Lung (tissue), 12 donors: ENCODE results near the gene POLR2E. TPM values are rescaled to one million over a fixed set of nuclear protein-coding genes. Genes with fewer than 3 reads are reported as not detected.

Source experiments
- ATAC-seq: fragments of 200-7000 bp; cut with Tn5 transposase; one replicate; pipeline ENCODE4 v1.9.1; 2020; ENCODE audit warnings: moderate number of reproducible peaks; ENCODE audit not compliant: insufficient read depth, low FRiP score
- DNase-seq, 3 donors: peaks; one replicate each; pipeline ENCODE4 v3.0.0-alpha.2; 2013 to 2017
- H3K27ac ChIP-seq, 2 donors: one replicate each; pipeline ENCODE4 v1.5.1; 2013; ENCODE audit warnings: mild to moderate bottlenecking in 2 of 2, moderate library complexity in 2 of 2, control low read depth in 1 of 2, inconsistent platforms in 1 of 2, low read depth in 1 of 2, low read length in 1 of 2
- H3K27me3 ChIP-seq, 3 donors: one replicate each; pipeline ENCODE4 v1.5.1; 2013; ENCODE audit warnings: low read length in 2 of 3; ENCODE audit not compliant: control insufficient read depth in 3 of 3, insufficient read depth in 3 of 3
- H3K36me3 ChIP-seq, 4 donors: one replicate each; pipeline ENCODE4 v1.5.1; 2013; ENCODE audit warnings: low read length in 4 of 4, mild to moderate bottlenecking in 1 of 4, moderate library complexity in 1 of 4; ENCODE audit not compliant: control insufficient read depth in 4 of 4, insufficient read depth in 4 of 4
- H3K4me1 ChIP-seq, 5 donors: one replicate each; pipeline ENCODE4 v1.5.1; 2013; ENCODE audit warnings: low read length in 5 of 5, mild to moderate bottlenecking in 2 of 5, moderate library complexity in 1 of 5; ENCODE audit not compliant: control insufficient read depth in 5 of 5, insufficient read depth in 5 of 5
- H3K4me3 ChIP-seq: one replicate; pipeline ENCODE4 v1.5.1; 2013; ENCODE audit warnings: mild to moderate bottlenecking, control low read depth, moderate library complexity
- H3K9ac ChIP-seq, 2 donors: one replicate each; pipeline ENCODE4 v1.5.1; 2013; ENCODE audit warnings: low read length in 2 of 2, control low read depth in 1 of 2; ENCODE audit not compliant: insufficient read depth in 1 of 2
- H3K9me3 ChIP-seq, 4 donors: one replicate each; pipeline ENCODE4 v1.5.1; 2013; ENCODE audit warnings: low read length in 3 of 4, mild to moderate bottlenecking in 1 of 4, moderate library complexity in 1 of 4; ENCODE audit not compliant: control insufficient read depth in 4 of 4, insufficient read depth in 3 of 4
- WGBS, 2 donors: extraction: QIAGEN DNeasy Blood & Tissue Kit; methylation state at CpG; one replicate each; pipeline ENCODE4 v1.1.7; 2013; 5-methylcytosine and 5-hydroxymethylcytosine counted together
- polyA plus RNA-seq, 2 donors: library from polyadenylated mRNA; stranded (reverse); fragments of 200-250 nt; gene quantifications; one replicate each; pipeline ENCODE4 v1.2.1, GENCODE V29; 2013
- total RNA-seq, 2 donors: library from RNA; depleted of rRNA in 1 of 2; stranded (reverse); fragments of >200 nt in 1 of 2; gene quantifications; one replicate each; pipeline ENCODE4 v1.2.1, GENCODE V29; 2014 to 2021
- TF ChIP-seq, protein P1 (sequence below): IDR thresholded peaks from 2 replicates; pipeline ENCODE4 v1.5.1; 2012; ENCODE audit warnings: mild to moderate bottlenecking; ENCODE audit errors: control extremely low read depth, extremely low read depth
- donor health status: control.
- donor health status: control.
- donor health status: Bipolar disorder and iron deficiency.
- donor health status: healthy.
- donor health status: DM: yes; HTN: yes; CAD: no.

Gene POLR2E
- total and polyA plus RNA-seq, 4 donors, result 78.4 to 196 (median 154) TPM

DNA sequence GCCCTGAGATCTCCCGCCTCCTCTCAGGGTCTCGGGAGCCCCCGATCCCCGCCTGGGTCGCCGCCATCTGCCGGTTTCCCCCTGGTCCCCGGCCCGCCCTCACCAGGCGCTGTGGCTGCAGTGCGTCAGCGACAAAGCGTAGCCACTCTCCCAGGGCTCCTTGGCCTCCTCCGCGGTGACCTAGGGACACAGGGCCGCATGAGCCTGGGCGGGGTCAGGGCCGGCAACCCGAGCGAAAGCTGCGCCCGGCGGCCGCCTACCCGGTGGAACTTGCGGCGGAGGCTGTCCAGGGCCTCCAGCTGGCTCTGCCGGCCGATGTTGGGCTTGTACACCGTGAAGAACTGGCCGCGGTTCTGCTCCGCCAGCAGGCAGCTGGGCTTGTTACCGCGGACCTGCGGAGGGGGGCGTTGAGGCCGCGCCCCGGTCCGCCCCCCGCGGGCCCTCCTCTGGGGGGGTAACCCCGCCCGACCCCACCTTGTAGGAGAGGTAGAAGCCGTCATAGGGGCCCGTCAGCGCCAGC, 13.9 kb upstream of the POLR2E start:
- TF ChIP-seq, protein P1, sequence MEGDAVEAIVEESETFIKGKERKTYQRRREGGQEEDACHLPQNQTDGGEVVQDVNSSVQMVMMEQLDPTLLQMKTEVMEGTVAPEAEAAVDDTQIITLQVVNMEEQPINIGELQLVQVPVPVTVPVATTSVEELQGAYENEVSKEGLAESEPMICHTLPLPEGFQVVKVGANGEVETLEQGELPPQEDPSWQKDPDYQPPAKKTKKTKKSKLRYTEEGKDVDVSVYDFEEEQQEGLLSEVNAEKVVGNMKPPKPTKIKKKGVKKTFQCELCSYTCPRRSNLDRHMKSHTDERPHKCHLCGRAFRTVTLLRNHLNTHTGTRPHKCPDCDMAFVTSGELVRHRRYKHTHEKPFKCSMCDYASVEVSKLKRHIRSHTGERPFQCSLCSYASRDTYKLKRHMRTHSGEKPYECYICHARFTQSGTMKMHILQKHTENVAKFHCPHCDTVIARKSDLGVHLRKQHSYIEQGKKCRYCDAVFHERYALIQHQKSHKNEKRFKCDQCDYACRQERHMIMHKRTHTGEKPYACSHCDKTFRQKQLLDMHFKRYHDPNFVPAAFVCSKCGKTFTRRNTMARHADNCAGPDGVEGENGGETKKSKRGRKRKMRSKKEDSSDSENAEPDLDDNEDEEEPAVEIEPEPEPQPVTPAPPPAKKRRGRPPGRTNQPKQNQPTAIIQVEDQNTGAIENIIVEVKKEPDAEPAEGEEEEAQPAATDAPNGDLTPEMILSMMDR, result no peak
- H3K36me3 ChIP-seq, result peaks cover 2 to 81% (median 7%) of the 10 kb centered on the region in 4 donors
- H3K9ac ChIP-seq, result no peak overlapping the region
- no peak overlapping the region for H3K27ac ChIP-seq
- peaks cover 0 to 25% (median 6%) of the 10 kb centered on the region in 5 donors for H3K4me1 ChIP-seq
- ATAC-seq, result no peak
- H3K9me3 ChIP-seq, result peaks cover 0 to 2% (median 0%) of the 10 kb centered on the region in 4 donors
- H3K27me3 ChIP-seq, result no peaks in the 10 kb centered on the region
- WGBS, 2 donors, result 93 to 94% methylated on average over 48 of the region's 48 CpGs
- no peak overlapping the region for H3K4me3 ChIP-seq
- no peak for DNase-seq

DNA sequence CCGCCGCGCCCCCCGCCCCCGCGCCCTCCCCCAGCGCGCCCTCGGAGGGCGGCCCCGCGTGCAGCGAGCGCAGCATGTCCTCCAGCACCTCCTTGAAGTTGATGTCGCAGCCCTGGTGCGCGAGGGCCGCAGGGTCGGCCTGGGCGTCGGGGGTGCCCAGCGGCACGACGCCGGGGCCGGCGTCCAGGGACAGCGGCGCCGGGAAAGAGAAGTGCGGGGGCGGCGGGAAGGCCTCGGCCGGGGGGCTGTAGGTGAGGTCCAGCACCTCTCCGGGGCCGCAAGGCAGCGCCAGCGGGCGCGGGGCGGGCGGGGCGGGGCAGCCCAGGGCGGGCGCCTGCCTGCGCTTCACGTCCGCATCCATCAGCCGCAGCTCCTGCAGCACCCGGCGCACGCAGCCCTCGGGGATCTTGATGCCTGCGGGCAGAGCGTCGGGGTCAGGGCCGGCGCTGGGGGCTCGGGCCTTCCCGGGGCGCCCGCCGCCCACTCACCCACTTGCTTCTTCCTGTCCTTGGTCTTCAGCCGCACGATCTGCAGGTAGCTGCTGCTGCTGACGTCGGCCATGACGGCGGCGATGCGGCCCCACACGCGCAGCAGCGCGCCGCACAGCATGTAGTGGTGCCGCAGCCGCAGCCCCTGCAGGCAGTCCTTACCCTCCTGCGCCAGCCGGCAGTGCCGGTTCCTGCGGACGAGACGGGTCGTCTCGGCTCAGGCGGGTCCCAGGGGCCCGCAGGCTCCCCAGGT, 13.3 kb upstream of the POLR2E start:
- no peak overlapping the region for H3K4me3 ChIP-seq
- H3K27ac ChIP-seq, result no peak overlapping the region
- TF ChIP-seq, protein P1, result no peak
- H3K9me3 ChIP-seq, result peaks cover 0 to 2% (median 0%) of the 10 kb centered on the region in 4 donors
- ATAC-seq (no peak), DNase-seq (no peak)
- H3K4me1 ChIP-seq, result peaks cover 0 to 19% (median 2%) of the 10 kb centered on the region in 5 donors
- H3K27me3 ChIP-seq, result no peaks in the 10 kb centered on the region
- no peak overlapping the region for H3K9ac ChIP-seq
- peaks cover 0 to 74% (median 6%) of the 10 kb centered on the region in 4 donors for H3K36me3 ChIP-seq
- WGBS, 2 donors, result 96% methylated on average over 83 to 89 of the region's 89 CpGs

DNA sequence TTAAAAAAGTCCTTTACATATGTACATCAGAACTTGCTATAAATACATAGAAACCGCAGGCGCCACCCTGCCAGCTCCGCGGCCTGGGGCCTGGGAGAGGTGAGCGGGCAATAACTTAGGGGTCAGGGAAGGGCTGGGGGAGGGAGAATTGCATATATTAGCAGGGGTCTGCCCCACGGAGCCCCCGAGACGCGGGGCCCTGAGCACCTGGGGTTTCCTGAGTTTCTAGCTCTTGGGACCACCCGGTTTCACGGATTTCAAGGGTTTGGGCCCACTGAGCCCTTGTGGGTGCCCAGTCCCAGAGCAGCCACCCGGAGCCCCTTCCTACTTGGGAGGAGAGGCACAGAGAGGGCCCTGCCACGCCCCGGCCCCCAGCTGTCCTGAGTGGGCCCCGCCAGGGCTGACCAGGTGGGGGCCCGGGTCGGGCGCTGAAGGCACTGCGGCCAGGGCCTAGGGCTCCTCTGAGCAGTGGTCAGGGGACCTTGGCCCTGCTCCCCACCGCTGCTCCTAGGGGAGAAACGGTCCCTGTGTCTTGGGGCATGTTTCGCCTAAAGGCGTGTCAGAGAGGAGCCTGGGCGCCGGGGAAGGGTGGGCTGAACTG, 12.6 kb upstream of the POLR2E start:
- ATAC-seq (no peak), DNase-seq (no peak)
- Histone ChIP-seq H3K9me3 (peaks cover 0 to 2% (median 0%) of the 10 kb centered on the region in 4 donors), H3K27ac (no peak overlapping the region), H3K9ac (no peak overlapping the region), H3K4me3 (no peak overlapping the region), H3K4me1 (peaks cover 4 to 21% (median 6%) of the 10 kb centered on the region in 5 donors), H3K27me3 (no peaks in the 10 kb centered on the region), H3K36me3 (peaks cover 0 to 69% (median 6%) of the 10 kb centered on the region in 4 donors)
- TF ChIP-seq, protein P1, result no peak
- WGBS, 2 donors, result 93% methylated on average over 25 of the region's 25 CpGs
